Activated T-helper 2 cell treated with anti-CD3 and anti-CD28 coated beads, Interferon-gamma antibody, Interleukin-2, Interleukin-4, amounts not matched to agents 10 μg/mL and 5 μg/mL and 100 μg/mL, durations not matched to agents 14 hours and 24 hours and 36 hours (primary cell): ENCODE measurements around the gene SSBP4. TPM values are rescaled to one million over a fixed set of nuclear protein-coding genes. Genes with fewer than 3 reads are reported as not detected.
A peak's percentile ranks its signal among the peaks of the same experiment; 100 is the strongest.

Source experiments
- DNase-seq: peaks from one replicate; pipeline ENCODE4 v3.0.0; 2021; ENCODE audit warnings: low spot score
- H3K27ac Mint-ChIP-seq: one replicate; pipeline ENCODE4 v1.8.0; 2021; ENCODE audit warnings: mixed read lengths
- H3K27me3 Mint-ChIP-seq: one replicate; pipeline ENCODE4 v1.8.0; 2021; ENCODE audit warnings: low read depth, mixed read lengths
- H3K36me3 Mint-ChIP-seq: one replicate; pipeline ENCODE4 v1.8.0; 2021; ENCODE audit warnings: low read depth, mixed read lengths
- H3K4me1 Mint-ChIP-seq: one replicate; pipeline ENCODE4 v1.8.0; 2021; ENCODE audit warnings: low read depth, mixed read lengths
- H3K4me3 Mint-ChIP-seq: one replicate; pipeline ENCODE4 v1.8.0; 2021; ENCODE audit warnings: low read depth, mild to moderate bottlenecking, moderate library complexity, mixed read lengths
- H3K9me3 Mint-ChIP-seq: one replicate; pipeline ENCODE4 v1.8.0; 2021; ENCODE audit warnings: mixed read lengths
- intact Hi-C: fragments of 100-400 bp; cut with micrococcal nuclease; formaldehyde crosslinking; loops from one replicate; pipeline ENCODE4 v1.15.1; 2023
- total RNA-seq: library from RNA; stranded (reverse); gene quantifications from 2 replicates; pipeline ENCODE4 v1.2.3, GENCODE V29; 2022

Gene SSBP4
- total RNA-seq, 1 donor from 2014 or later, result 133 TPM

DNA sequence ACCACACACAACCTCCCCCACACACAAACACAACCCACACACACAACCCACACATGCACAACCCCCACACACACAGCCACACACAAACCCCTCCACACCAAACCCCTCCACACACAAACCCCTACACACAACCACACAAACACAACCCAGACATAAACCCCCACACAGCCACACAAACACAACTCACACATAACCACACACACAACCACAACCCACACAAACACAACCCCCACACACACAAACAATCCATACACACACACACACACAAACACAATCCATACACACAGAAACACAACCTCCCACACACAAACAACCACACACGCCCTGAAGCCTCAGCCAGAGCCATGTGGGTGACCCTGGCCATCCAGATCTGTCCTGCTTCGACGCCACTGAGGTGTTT, 48.8 kb downstream of the SSBP4 start:
- Mint-ChIP-seq H3K36me3 (peaks cover 18% of the 10 kb centered on the region), H3K27ac (peak overlapping the region; percentile 26), H3K4me3 (no peak overlapping the region), H3K27me3 (no peaks in the 10 kb centered on the region), H3K9me3 (no peaks in the 10 kb centered on the region), H3K4me1 (peaks cover 10% of the 10 kb centered on the region)
- intact Hi-C loops, result no loop called here
- no peak for DNase-seq

DNA sequence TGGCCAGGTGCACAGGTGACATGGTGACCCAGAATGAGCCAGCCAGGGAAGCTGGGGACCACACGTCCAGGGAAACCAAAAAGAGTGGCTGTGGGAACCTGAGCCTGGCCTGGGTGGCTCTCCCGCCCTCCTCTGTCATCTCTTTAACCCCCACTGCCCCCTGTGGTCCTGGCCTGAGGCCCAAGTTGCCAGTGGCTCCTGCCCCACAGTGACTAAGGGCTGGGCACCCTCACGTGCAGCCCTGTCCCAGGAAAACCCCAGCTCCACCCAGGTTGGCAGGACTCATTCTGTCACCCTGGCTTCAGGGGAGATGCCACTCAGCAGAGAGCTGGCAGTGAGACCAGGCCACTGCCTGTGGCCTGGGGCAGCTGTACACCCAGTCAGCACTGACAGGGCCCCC, 49.3 kb downstream of the SSBP4 start:
- Mint-ChIP-seq H3K27me3 (no peaks in the 10 kb centered on the region), H3K36me3 (peaks cover 16% of the 10 kb centered on the region), H3K9me3 (no peaks in the 10 kb centered on the region), H3K27ac (no peak overlapping the region), H3K4me1 (peaks cover 10% of the 10 kb centered on the region), H3K4me3 (no peak overlapping the region)
- intact Hi-C loops, result no loop called here
- DNase-seq, result no peak

DNA sequence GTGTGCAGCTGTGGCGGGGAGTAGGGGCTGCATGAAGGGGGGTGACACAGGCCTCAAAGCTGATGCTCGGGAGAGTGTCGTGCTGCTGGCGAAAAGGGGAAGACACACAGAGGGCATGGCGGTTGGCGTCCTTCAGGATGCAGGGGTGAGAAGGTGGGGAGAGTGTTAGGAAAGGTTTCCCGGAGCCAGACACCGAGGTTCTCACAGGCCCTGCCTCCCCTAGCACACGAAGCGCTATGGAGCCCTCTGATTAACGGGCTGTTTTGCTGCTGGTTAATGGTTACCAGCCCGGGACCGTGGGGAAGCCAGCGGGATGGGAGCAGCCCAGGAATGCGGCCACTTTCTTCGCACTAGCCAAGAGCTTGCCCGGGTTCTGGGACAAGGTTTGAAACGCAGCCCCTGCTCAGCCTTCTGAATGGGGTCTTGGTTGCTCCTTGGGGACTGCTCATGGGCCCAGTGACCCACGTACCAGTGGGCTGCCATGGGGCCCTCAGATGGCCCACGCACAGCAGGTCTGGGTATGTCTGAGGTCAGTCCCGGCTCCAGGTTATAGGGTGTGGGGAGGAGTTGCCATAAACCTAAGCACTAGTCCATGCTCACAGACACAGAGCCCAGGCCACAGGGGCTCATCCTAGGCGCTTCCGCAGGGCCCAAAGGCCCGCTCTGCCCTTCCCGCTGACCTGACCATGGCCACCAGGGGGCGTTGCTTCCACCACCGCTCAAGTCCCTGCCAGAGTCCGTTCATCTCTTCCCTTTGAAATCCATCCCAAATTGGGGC, 50.1 kb downstream of the SSBP4 start:
- Mint-ChIP-seq H3K27me3 (no peaks in the 10 kb centered on the region), H3K4me3 (no peak overlapping the region), H3K27ac (no peak overlapping the region), H3K36me3 (peaks cover 13% of the 10 kb centered on the region), H3K9me3 (no peaks in the 10 kb centered on the region), H3K4me1 (peaks cover 10% of the 10 kb centered on the region)
- DNase-seq, result peak; percentile 39
- intact Hi-C loops, result no loop called here

DNA sequence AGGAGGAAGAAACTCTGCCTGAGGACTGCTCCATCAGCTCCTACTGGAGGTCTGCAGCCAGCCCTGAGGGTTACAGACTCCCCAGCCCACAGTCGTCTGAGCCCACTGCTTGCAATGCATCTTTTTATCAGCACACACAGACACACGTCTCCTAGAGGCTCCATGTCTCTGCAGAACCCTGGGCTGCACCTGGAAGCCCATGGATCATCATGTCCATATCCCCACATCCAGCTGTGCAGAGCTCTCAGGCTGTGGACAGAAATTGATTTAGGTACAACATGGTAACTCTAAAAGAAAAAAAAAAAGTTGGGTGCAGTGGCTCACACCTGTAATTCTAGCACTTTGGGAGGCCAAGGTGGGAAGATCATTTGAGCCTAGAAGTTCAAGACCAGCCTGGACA, 51.6 kb downstream of the SSBP4 start:
- peaks cover 12% of the 10 kb centered on the region for H3K4me1 Mint-ChIP-seq
- H3K9me3 Mint-ChIP-seq, result no peaks in the 10 kb centered on the region
- intact Hi-C loops, result loop anchor here (2.0 kb wide), 1 partner anchor 50 kb away; no protein-coding TSS in a partner anchor
- H3K27me3 Mint-ChIP-seq, result no peaks in the 10 kb centered on the region
- DNase-seq, result no peak
- H3K36me3 Mint-ChIP-seq, result peaks cover 9% of the 10 kb centered on the region
- H3K4me3 Mint-ChIP-seq, result no peak overlapping the region
- no peak overlapping the region for H3K27ac Mint-ChIP-seq

DNA sequence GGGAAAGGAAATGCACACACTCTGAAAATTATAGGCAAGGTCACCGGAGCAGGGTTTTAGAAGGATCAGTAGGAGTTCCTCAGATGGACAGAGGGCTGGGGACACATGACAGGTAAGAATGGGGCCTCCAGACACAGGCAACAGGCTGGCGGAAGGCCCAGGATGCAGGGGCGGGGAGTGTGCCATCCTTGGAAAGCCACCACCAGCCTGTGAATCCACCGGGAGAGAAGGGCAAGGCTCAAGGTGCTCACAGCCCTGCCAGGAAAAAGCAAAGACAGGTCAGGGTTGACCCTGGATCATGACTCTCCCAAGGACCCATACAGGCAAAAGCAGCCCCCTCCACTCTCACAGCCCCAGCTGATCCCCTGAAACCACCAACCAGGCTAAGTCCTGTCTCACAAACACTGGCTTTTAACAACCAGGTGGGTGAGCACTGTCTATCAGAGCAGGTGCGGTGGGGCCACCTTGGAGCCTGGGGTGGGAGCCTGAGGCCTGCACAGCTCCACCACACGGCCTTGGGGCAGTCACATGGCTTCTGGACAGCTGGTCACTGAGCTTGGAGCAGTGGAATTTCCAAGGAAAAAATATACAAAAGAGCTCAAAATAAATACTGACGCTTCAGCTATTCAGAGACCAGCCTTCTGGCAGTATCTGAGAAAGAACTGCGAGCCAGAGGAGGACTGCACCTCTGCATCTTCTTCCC, 54.0 kb downstream of the SSBP4 start:
- peaks cover 24% of the 10 kb centered on the region for H3K4me1 Mint-ChIP-seq
- DNase-seq, result no peak
- intact Hi-C loops, result no loop called here
- H3K27me3 Mint-ChIP-seq, result no peaks in the 10 kb centered on the region
- H3K36me3 Mint-ChIP-seq, result peaks cover 9% of the 10 kb centered on the region
- no peak overlapping the region for H3K4me3 Mint-ChIP-seq
- no peaks in the 10 kb centered on the region for H3K9me3 Mint-ChIP-seq
- no peak overlapping the region for H3K27ac Mint-ChIP-seq

DNA sequence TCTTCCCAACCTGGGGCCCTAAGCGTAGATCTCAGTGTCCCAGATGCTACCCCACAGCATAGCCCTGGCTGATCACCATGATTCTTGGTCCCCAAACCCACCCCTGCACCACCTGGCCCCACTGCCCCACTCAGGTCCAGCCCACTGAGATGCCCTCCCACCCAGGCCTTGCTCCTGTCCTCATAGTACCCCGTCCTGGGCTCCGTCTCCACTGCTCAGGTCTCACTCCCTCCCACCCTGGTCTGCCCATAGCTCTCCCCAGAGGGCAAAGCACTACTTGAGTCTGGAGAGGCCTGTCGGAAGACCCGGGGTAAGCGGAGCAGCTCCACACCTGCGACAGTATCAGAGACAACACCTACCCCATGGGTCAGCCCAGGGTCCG, 54.5 kb downstream of the SSBP4 start:
- Mint-ChIP-seq H3K36me3 (peaks cover 9% of the 10 kb centered on the region), H3K4me1 (peaks cover 28% of the 10 kb centered on the region), H3K27me3 (no peaks in the 10 kb centered on the region), H3K27ac (no peak overlapping the region), H3K9me3 (no peaks in the 10 kb centered on the region), H3K4me3 (no peak overlapping the region)
- DNase-seq, result no peak
- intact Hi-C loops, result no loop called here

DNA sequence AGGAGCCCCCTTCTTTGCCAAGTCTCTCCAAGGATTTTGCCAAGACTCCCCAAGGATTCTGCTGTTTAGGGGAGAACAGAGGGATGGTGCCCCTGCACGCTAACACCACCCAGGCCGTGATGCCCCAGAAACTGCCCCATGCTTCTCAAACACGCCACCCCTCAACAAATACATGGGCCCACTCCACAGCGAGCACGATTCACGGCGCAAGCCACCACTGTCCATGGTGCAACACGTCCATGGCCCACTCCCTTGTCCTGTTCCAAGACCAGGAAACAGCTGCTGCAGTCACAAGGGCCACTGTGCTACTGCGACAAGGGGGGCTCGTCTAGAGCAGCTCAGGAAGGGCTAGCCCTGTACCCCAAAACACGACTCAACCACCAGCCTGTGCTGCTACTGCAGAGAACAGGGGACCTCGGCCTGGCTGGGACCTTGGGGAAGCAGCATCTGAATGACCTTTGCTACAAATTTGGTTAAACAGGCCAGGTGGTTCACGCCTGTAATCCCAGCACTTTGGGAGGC, 55.2 kb downstream of the SSBP4 start:
- intact Hi-C loops, result no loop called here
- Mint-ChIP-seq H3K27me3 (no peaks in the 10 kb centered on the region), H3K4me1 (peaks cover 34% of the 10 kb centered on the region), H3K27ac (peak overlapping the region; percentile 17), H3K4me3 (no peak overlapping the region), H3K36me3 (peaks cover 11% of the 10 kb centered on the region), H3K9me3 (no peaks in the 10 kb centered on the region)
- DNase-seq, result no peak

DNA sequence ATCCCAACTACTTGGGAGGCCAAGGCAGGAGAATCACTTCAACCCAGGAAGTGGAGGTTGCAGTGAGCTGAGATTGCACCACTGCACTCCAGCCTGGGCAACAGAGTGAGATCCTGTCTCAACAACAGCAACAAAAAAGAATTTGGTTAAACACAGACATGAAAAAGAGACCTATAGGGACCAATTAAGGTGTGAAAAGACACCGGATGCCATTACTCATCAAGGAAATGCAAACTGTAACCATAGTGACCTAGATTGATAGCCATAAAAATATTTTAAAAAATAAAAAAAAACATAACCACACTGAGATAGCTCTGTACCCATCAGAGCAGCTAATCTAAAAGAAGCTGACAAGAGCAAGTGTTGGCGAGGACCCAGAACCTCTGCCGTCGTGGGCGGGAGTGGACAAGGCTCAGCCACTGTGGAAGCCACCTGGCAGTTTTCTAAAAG, 55.8 kb downstream of the SSBP4 start:
- intact Hi-C loops, result loop anchor here (5.0 kb wide), 1 partner anchor 97 kb away; the partner anchor contains the start of gene UBA52
- Mint-ChIP-seq H3K36me3 (peaks cover 11% of the 10 kb centered on the region), H3K27me3 (no peaks in the 10 kb centered on the region), H3K4me3 (no peak overlapping the region), H3K27ac (peak overlapping the region; percentile 66), H3K9me3 (no peaks in the 10 kb centered on the region), H3K4me1 (peaks cover 40% of the 10 kb centered on the region)
- no peak for DNase-seq

DNA sequence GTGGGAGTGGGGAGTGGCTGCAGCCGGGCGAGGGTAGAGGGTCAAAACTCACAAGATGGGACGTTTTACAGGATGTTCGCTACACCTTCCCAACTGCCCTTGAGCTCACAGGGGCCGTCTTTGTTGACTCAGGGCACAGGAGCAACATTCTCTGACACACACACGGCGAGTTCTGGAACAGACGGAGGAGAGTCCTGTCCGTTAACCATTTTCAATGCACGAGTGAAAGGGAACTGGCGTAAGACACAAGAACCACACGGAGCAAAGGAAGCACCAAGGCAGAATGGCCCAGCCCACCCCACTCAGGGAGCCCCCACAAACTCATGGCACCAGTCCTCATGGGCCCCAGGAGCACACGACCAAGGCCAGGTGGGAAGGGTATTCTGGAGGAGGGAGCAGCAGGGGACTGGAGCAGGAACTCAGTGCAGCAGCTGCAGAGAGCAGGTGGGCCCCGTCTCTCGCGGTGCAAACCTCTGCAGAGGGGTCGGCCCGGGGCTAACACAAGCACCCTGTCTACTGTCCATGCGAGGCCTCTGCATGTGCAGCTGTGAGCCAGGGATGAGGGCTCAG, 56.6 kb downstream of the SSBP4 start:
- Mint-ChIP-seq H3K27ac (peak overlapping the region; percentile 66), H3K9me3 (no peaks in the 10 kb centered on the region), H3K4me1 (peaks cover 45% of the 10 kb centered on the region), H3K4me3 (no peak overlapping the region), H3K27me3 (no peaks in the 10 kb centered on the region), H3K36me3 (peaks cover 7% of the 10 kb centered on the region)
- DNase-seq, result no peak
- intact Hi-C loops, result loop anchor here (5.0 kb wide), 1 partner anchor 96 kb away; the partner anchor contains the start of gene UBA52

DNA sequence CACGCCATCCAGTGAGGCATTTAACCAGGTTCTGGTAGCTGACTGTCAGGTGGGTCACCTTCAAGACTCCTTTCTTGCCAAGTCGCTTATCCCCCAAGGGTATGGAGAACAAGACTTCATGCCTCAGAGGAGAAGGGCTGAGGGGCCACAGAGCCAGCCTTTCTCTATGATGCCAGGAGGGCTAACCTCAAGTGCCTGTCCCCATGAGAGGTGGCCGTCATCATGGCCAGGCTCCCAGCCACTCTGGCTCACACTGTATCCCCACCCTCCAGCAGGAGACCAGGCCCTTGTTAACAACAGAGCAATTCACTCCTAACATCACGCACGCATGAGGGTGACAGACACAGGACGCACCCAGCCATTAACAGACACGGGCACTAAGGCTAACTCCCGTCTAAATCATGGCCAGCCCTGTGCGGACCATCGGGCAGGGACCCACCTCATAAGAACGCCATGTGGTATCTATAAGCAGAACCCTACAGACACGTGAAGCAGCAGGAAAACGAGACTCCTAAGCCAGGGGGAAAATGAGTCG, 57.4 kb downstream of the SSBP4 start:
- peaks cover 52% of the 10 kb centered on the region for H3K4me1 Mint-ChIP-seq
- no peak for DNase-seq
- peak overlapping the region; percentile 94 for H3K27ac Mint-ChIP-seq
- intact Hi-C loops, result loop anchor here (5.0 kb wide), 1 partner anchor 96 kb away; the partner anchor contains the start of gene UBA52
- peaks cover 4% of the 10 kb centered on the region for H3K9me3 Mint-ChIP-seq
- no peak overlapping the region for H3K4me3 Mint-ChIP-seq
- no peaks in the 10 kb centered on the region for H3K27me3 Mint-ChIP-seq
- peaks cover 14% of the 10 kb centered on the region for H3K36me3 Mint-ChIP-seq

DNA sequence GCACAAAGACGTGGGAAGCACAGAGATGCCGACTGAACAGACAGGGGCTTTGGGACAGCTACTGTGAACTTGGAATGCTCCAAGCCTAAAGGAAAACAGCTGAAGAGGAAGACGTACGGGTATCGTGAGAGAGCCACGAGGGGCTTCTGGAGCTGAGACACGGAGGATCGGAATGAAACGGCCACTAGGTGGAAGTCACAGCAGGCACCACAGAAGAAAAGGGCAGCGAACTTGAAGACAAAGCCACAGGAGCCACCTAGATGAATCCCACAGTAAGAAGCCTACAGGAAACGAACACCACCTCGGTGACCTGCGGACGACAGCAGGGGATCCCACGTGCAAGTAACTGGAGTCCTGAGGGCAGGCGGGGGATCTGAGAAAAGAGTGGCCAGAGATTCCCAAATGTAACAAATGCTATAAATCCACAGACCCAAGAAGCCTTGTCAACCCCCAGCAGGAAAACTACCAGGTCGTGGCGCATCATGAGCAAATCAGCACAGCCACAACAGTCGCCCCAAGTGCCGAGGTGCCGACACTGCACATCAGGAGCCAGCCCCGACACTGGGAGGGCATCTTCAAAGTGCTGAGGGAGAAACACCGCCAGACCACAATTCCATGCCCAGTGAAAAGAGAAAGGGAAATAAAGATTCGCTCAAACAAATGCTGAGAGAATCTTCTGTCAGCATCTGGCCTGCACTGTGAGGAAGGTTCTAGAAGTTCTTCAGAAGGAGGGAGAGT, 58.0 kb downstream of the SSBP4 start:
- Mint-ChIP-seq H3K27me3 (no peaks in the 10 kb centered on the region), H3K27ac (peak overlapping the region; percentile 94), H3K4me1 (peaks cover 58% of the 10 kb centered on the region), H3K36me3 (peaks cover 14% of the 10 kb centered on the region), H3K4me3 (no peak overlapping the region), H3K9me3 (peaks cover 5% of the 10 kb centered on the region)
- DNase-seq, result no peak
- intact Hi-C loops, result loop anchor here (5.0 kb wide), 1 partner anchor 95 kb away; the partner anchor contains the start of gene UBA52

DNA sequence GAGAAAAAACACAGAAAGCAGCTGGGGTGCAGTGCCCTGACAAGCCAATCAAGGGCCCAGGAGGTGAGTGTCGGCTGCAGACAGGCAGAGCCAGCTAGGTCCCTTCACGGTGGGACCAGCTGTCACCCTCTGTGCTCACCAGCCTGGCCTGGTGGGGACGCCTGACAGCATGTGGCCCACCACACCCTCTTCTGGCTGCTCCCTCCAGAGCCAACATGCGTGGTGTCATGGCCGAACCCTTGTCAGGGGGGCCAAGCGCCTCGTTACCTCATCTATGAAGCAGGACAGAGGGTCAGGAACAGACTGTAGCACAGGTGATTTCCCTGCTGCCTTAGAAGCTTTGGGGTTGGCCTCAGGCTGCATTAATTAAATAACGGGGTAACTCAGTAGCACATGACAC, 58.8 kb downstream of the SSBP4 start:
- H3K9me3 Mint-ChIP-seq, result peaks cover 5% of the 10 kb centered on the region
- H3K27ac Mint-ChIP-seq, result peak overlapping the region; percentile 94
- no peak overlapping the region for H3K4me3 Mint-ChIP-seq
- peaks cover 66% of the 10 kb centered on the region for H3K4me1 Mint-ChIP-seq
- no peak for DNase-seq
- intact Hi-C loops, result loop anchor here (2.0 to 5.0 kb wide), 2 partner anchors 45 to 94 kb away; partner anchors contain the start of genes ELL and UBA52
- H3K27me3 Mint-ChIP-seq, result no peaks in the 10 kb centered on the region
- H3K36me3 Mint-ChIP-seq, result peaks cover 15% of the 10 kb centered on the region
